Sciatic nerve (tissue), 2 donors: ENCODE measurements around the gene SLC16A7. TPM values are rescaled to one million over a fixed set of nuclear protein-coding genes. Genes with fewer than 3 reads are reported as not detected.

Experiments
- ATAC-seq: fragments of 200-7000 bp; cut with Tn5 transposase; one replicate; pipeline ENCODE4 v1.9.1; 2020; ENCODE audit warnings: mild to moderate bottlenecking, moderate library complexity
- DNase-seq: peaks from one replicate; pipeline ENCODE4 v3.0.0-alpha.2; 2020; ENCODE audit warnings: low spot score
- intact Hi-C: fragments of 100-400 bp; cut with DNase I; formaldehyde crosslinking; loops from one replicate; pipeline ENCODE4 v1.14.2; 2022
- total RNA-seq: library from RNA; stranded (reverse); fragmentation: NEBNext Ultra II Directional; extraction: Animal tissue kit (Norgen Biotek cat#: 25700); gene quantifications from one replicate; pipeline ENCODE4 v1.2.1, GENCODE V29; 2021
- donor health status: DM: no; HTN: no; CAD: no.
- donor health status: DM: no; HTN: no; CAD: no.

SLC16A7 gene
- total RNA-seq, 1 donor from 2014 or later, result 23.2 TPM

GRCh38 chr12:59619461-59620240 is 23.8 kb downstream of the SLC16A7 start:
- ATAC-seq (no peak), DNase-seq (no peak)
- intact Hi-C loops, result loop anchor here (5.0 kb wide), 1 partner anchor 833 kb away; no protein-coding TSS in a partner anchor

- ATAC-seq (peak; percentile 30), DNase-seq (no peak)
- intact Hi-C loops, result loop anchor here (5.0 kb wide), 1 partner anchor 832 kb away; no protein-coding TSS in a partner anchor
Measured at GRCh38 chr12:59620326-59620725, 24.5 kb downstream of the SLC16A7 start.

DNA sequence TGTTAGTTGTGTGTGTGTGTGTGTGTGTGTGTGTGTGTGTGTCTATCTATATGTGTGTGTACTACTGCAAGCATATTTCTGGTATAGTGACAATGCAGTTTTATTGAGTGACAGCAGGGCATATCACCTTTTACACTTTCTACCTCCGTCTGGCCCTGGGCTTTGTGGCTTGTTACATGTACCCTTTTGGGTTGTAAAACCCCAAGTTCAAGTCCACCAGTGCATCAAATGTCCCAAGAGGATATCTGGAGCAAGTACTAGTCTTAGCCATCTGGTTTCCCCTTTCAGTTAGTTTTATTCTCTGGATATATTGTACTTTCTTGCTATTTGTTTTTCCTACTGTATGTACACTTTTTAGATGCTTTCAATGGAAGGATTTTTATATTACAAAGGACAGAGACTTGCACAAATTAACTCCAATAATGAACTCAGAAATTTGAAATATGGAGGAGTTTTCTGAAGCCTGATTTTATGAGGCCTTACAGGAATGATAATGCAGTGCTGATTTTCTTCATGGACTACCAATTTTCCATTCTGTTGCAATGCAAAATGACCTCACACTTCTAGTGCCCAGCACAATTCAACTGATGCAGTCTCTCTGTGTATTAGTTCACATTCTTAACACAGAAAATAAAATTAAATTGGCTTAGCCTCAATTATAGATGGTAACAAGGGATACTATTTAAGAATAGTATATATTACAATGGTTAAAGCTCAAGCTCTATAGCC is 29.1 kb downstream of the SLC16A7 start:
- intact Hi-C loops, result loop anchor here (5.0 kb wide), 1 partner anchor 827 kb away; no protein-coding TSS in a partner anchor
- DNase-seq (no peak), ATAC-seq (no peak)

DNA sequence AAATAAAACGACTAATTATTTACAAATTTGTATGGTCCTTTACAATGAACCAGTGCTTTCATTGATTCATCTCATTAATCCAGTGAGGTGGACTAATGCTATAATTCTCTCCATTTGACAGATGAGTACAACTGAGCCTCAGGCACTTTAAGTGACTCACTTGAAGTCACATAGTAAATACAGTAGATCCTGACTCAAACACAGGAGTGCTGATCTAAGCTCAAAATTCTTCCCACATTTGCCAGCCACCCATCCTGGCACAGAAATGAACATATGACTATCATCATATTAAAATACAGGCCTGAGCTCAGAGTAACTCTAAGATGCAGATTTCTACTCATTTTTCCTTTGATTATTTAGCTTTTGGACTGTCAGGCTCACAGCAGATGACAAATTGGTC is 30.6 kb downstream of the SLC16A7 start:
- ATAC-seq (no peak), DNase-seq (no peak)
- intact Hi-C loops, result no loop called here

DNA sequence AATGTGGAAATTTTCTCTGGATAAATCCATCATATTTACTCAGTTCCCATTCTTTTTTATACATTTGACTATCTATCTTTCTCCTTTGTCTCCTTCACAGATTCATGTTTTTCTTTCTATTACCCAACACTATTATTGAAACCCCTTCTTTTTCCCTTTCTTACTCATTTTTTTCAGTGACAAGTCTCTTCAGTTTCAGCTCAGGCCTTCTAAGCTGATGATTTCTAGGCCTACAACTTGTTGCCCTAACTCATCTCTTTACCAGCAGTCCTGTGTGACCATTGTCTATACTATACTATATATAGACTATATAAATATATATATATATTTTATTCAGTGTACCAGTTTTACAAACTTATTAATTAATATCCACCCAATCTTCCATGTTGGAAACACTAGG is 31.8 kb downstream of the SLC16A7 start:
- DNase-seq (no peak), ATAC-seq (no peak)
- intact Hi-C loops, result no loop called here

DNA sequence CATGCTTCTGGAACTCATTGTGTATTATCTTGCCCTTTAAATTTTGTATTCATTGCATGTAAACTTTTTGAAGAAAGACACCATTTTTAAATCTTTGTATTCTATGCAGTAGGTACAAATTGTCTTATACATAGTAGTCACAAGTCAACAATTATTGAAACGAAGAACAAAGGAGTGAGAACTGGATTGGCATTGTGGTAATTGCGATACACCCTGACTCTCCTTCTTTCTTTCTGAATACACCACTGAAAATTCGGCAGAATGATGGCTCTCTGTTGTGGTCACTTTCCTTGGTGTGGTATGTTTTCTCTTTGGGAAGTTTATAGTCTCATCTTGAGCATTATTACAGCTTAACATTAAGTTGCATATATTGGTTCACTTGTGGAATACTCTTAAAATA is 34.1 kb downstream of the SLC16A7 start:
- ATAC-seq, result no peak
- intact Hi-C loops, result no loop called here
- DNase-seq, result no peak

DNA sequence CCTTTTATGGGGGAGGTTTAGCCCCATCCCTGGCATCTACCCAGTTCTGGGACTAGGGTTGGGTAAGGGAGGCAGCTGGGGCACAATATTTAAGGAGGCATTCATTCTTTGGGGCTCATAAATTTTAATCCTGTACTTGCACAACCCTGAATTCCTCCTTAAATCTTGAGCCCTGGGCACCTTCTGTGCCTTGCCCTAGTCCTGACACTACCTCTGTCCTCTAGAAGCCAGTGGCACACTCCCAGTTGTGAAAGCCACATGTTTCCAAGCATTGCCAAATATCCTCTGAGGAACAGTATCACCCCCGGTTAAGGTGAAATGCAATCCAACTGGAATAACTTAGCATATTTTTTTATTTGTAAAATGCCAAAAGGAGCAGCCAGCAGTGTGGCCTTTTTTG is 36.6 kb downstream of the SLC16A7 start:
- intact Hi-C loops, result no loop called here
- ATAC-seq, result peak; percentile 81
- no peak for DNase-seq

DNA sequence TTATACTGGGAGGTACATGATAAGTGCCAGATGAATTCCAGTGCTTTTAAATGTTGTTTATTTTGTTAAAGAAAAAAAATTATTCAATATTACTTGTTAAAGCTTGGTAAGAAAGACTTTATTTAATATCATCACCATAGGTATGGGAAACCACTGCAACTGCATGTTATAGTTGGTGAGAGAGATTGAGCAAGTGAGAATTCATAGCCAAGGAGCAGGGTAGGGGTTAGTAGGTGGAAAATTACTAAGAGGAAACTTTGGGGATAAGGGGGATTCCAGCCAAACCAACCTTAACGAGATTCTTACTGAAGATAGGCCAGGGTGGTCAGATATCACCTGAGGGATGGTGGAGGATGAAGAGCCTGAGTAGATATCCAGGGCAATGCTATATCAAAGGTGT is 38.4 kb downstream of the SLC16A7 start:
- ATAC-seq (no peak), DNase-seq (no peak)
- intact Hi-C loops, result no loop called here

- DNase-seq (no peak), ATAC-seq (no peak)
- intact Hi-C loops, result no loop called here
Measured at GRCh38 chr12:59636945-59637691, 41.3 kb downstream of the SLC16A7 start.

GRCh38 chr12:59637692-59638070 is 41.9 kb downstream of the SLC16A7 start:
- intact Hi-C loops, result no loop called here
- ATAC-seq (no peak), DNase-seq (no peak)

DNA sequence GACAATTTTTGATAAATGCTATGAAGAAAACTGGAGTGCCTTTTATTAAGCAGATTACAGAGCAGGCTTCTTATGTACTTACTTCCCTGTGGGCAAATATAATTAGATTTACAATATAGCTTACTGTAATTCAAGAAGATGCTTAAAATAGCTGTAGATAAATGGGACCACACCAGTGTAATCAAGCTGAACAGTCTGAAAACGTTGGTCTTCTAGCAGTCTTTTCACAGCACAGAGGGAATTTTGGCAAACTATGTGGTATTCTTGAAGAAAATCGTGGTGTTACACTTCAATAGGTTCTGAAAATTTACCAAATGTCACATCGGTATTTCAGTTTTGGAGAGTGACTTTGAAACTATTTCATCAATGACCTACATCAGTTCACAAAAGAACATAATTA is 47.7 kb downstream of the SLC16A7 start:
- DNase-seq (no peak), ATAC-seq (no peak)
- intact Hi-C loops, result no loop called here

DNA sequence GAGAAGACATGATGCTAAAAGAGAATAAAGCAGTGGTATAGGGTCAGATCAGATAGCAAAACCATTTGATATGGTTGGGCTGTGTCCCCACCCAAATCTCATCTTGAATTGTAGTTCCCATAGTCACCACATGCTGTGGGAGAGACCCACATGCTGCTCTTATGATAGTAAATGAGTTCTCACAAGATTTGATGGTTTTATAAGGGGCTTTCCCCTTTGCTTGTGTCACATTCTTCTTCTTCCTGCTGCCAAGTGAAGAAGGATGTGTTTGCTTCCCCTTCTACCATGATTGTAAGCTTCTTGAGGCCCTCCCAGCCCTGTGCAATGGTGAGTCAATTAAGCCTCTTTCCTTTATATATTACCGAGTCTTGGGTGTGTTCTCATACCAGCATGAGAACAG is 49.4 kb downstream of the SLC16A7 start:
- DNase-seq, result no peak
- no peak for ATAC-seq
- intact Hi-C loops, result no loop called here

- ATAC-seq, result no peak
- intact Hi-C loops, result no loop called here
- no peak for DNase-seq
Measured at GRCh38 chr12:59646636-59647035, 50.8 kb downstream of the SLC16A7 start.

DNA sequence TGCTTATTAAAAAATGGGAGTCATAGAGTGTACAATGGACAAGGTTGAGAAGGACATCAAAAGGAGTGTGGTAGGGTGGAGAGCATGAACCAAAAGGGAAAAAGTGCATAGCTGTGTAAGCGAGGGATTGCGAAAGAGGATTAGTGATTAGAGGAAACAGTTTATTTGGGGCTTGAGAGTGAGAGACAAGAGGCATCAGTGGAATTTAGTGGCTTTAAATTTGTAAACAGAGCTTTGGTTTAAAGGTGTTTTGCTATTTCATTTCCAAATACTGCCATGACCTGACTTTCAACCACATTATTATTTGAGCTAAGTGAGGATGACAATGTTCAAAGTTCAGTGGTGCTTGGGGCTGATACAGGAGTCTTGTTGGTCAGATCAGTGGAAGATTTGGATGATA is 53.4 kb downstream of the SLC16A7 start:
- intact Hi-C loops, result no loop called here
- DNase-seq, result no peak
- no peak for ATAC-seq

DNA sequence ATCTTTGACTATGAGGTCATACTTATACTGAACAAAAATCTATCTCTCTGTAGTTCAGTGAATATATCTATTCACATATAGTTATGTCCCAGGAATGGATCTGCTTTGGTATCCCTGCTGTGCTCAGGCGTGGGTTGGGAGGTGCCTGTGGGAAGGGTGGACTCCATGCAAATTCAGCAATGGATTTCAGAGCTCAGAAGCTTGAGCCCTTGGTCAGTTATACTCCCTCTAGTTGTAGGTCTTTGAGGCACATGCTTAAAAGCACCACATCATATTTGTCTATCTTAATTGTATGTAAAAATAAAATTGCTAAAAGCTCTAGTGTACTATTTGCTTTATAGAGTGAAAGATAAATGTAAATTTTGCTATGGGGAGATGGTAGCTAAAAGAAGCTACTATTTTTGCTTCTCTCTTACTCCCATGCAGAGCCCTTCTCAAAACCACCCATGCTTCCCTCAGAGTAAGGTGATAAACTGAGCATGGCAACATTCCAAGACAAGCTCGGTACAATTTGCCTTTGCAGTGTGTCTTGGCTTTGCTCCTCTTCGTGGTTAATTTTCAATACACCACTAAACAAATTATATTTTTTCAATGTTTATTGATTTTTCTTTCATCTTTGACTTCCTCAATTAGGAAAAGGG is 54.9 kb downstream of the SLC16A7 start:
- DNase-seq, result no peak
- ATAC-seq, result no peak
- intact Hi-C loops, result no loop called here

- intact Hi-C loops, result no loop called here
- ATAC-seq (no peak), DNase-seq (no peak)
Measured at GRCh38 chr12:59651229-59651920, 55.5 kb downstream of the SLC16A7 start.

GRCh38 chr12:59652130-59652529 is 56.3 kb downstream of the SLC16A7 start:
- intact Hi-C loops, result no loop called here
- ATAC-seq (no peak), DNase-seq (no peak)

DNA sequence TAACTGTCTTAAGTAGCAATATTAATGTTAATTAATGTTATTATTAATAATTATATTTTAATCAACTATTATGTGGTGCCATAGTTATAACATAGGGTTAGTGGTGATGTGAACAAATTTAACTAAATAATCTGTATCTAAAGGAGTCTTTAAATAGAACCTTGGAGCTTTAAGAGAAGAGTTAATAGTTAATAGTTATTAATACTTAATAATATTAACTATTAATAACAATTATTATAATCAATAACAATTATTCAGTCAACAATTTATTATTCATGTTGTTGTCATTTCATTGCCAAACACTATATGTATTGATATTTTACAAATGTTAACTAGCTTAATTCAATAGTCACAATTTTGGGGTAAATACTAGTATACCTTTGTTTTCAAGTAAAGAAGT is 58.2 kb downstream of the SLC16A7 start:
- no peak for ATAC-seq
- intact Hi-C loops, result no loop called here
- DNase-seq, result no peak

DNA sequence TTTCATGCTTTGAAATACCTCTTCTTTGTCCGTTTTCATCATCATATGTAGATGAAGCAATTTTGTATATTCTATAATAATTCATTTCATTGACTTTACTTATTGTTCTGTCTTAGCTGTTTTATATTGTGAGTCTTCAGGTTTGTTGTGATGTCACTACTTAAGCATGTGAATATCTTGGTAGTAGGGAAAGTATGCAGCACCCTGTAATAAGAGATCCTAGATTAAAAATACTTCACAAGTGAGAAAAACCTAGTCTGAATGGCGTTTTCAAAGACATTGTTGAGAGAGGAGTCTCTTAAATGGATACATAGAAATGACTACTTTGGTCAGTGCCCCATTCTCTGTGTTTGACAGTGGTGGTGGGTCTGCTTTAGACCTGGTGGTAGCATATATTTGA is 61.4 kb downstream of the SLC16A7 start:
- ATAC-seq (no peak), DNase-seq (no peak)
- intact Hi-C loops, result no loop called here
